GM18502 (cell line): ENCODE results near the gene LMNA.

ENCODE experiments used
- ATAC-seq: cut with Tn5 transposase; IDR thresholded peaks from one replicate; pipeline ENCODE4 v1.9.1; 2021; ENCODE audit warnings: mild to moderate bottlenecking; ENCODE audit not compliant: unreplicated experiment, poor library complexity

Gene LMNA

GRCh38 chr1:156135930-156136871 is 21.7 kb downstream of the LMNA start:
- no peak for ATAC-seq

- ATAC-seq = no peak
Observed at GRCh38 chr1:156136970-156137483, 22.5 kb downstream of the LMNA start.

- no peak for ATAC-seq
Observed at GRCh38 chr1:156138458-156138867, 24.0 kb downstream of the LMNA start.

- no peak for ATAC-seq
Observed at GRCh38 chr1:156140879-156141707, 26.6 kb downstream of the LMNA start.

- ATAC-seq = no peak
Observed at GRCh38 chr1:156143765-156144489, 29.4 kb downstream of the LMNA start.

- ATAC-seq = no peak
Observed at GRCh38 chr1:156144742-156145141, 30.2 kb downstream of the LMNA start.

GRCh38 chr1:156145650-156146019 is 31.1 kb downstream of the LMNA start:
- no peak for ATAC-seq

- ATAC-seq = no peak
Observed at GRCh38 chr1:156146020-156146768, 31.7 kb downstream of the LMNA start.

- ATAC-seq = no peak
Observed at GRCh38 chr1:156146769-156147405, 32.4 kb downstream of the LMNA start.

- no peak for ATAC-seq
Observed at GRCh38 chr1:156148216-156148615, 33.7 kb downstream of the LMNA start.

GRCh38 chr1:156149374-156150332 is 35.1 kb downstream of the LMNA start:
- peak; percentile 45 for ATAC-seq

- ATAC-seq = no peak
Observed at GRCh38 chr1:156150333-156151011, 36.0 kb downstream of the LMNA start.

GRCh38 chr1:156151093-156151688 is 36.7 kb downstream of the LMNA start:
- ATAC-seq = no peak

- ATAC-seq = no peak
Observed at GRCh38 chr1:156152628-156153027, 38.1 kb downstream of the LMNA start.

GRCh38 chr1:156153362-156153761 is 38.9 kb downstream of the LMNA start, which contains the start of gene SEMA4A:
TSS of gene SEMA4A (plus strand) at chr1:156153585. CDS start at chr1:156154579, 994 bp downstream.
- no peak for ATAC-seq

GRCh38 chr1:156154317-156154749 is 39.8 kb downstream of the LMNA start:
- ATAC-seq = peak; percentile 57
